H9 (cell line): ENCODE results near the gene NAPEPLD. TPM values are rescaled to one million over a fixed set of nuclear protein-coding genes. Genes with fewer than 3 reads are reported as not detected.
"Not testable (repeated sequence)": the region's sequence is repeated elsewhere in the genome, so short reads cannot be mapped to it uniquely, and the experiment has no call there.

Source experiments
- DNase-seq: peaks from one replicate; pipeline ENCODE4 v3.0.0-alpha.2; 2017
- H2AFZ ChIP-seq: one replicate; pipeline ENCODE4 v1.6.1; 2013; ENCODE audit warnings: mild to moderate bottlenecking, low read length, control low read depth, moderate library complexity
- H2AK5ac ChIP-seq: 2 replicates; pipeline ENCODE4 v1.6.1; 2013; ENCODE audit warnings: low read length, control low read depth, mixed read lengths; ENCODE audit not compliant: insufficient read length
- H2BK120ac ChIP-seq: one replicate; pipeline ENCODE4 v1.6.1; 2013; ENCODE audit warnings: low read depth, mild to moderate bottlenecking, low read length, control low read depth, inconsistent platforms; ENCODE audit not compliant: poor library complexity, severe bottlenecking
- H2BK12ac ChIP-seq: 2 replicates; pipeline ENCODE4 v1.6.1; 2013; ENCODE audit warnings: low read length, control low read depth, mixed read lengths, low read depth; ENCODE audit not compliant: insufficient read length
- H2BK15ac ChIP-seq: 2 replicates; pipeline ENCODE4 v1.6.1; 2013; ENCODE audit warnings: low read depth, low read length, control low read depth
- H2BK20ac ChIP-seq: one replicate; pipeline ENCODE4 v1.6.1; 2013; ENCODE audit warnings: low read depth, mild to moderate bottlenecking, low read length, control low read depth, inconsistent platforms; ENCODE audit not compliant: poor library complexity, severe bottlenecking
- H2BK5ac ChIP-seq: 2 replicates; pipeline ENCODE4 v1.6.1; 2013; ENCODE audit warnings: low read length, control low read depth, mixed read lengths; ENCODE audit not compliant: insufficient read length
- H3K14ac ChIP-seq: 2 replicates; pipeline ENCODE4 v1.6.1; 2013; ENCODE audit warnings: low read length, control low read depth; ENCODE audit not compliant: insufficient read depth
- H3K18ac ChIP-seq: 2 replicates; pipeline ENCODE4 v1.6.1; 2013; ENCODE audit warnings: low read depth, mild to moderate bottlenecking, mixed read lengths, low read length, control low read depth; ENCODE audit not compliant: insufficient read length
- H3K23ac ChIP-seq: 2 replicates; pipeline ENCODE4 v1.6.1; 2013; ENCODE audit warnings: low read length, control low read depth, mixed read lengths, low read depth; ENCODE audit not compliant: insufficient read length
- H3K23me2 ChIP-seq: 2 replicates; pipeline ENCODE4 v1.6.1; 2013; ENCODE audit warnings: low read depth, mild to moderate bottlenecking, mixed read lengths, low read length, control low read depth; ENCODE audit not compliant: insufficient read length, poor library complexity, severe bottlenecking
- H3K27ac ChIP-seq: 2 replicates; pipeline ENCODE4 v1.5.1; 2013; ENCODE audit warnings: low read length, control low read depth, mixed read lengths, low read depth; ENCODE audit not compliant: insufficient read length
- H3K27me3 ChIP-seq: 2 replicates; pipeline ENCODE4 v1.6.1; 2013; ENCODE audit warnings: low read length, control low read depth, inconsistent platforms; ENCODE audit not compliant: insufficient read depth
- H3K4ac ChIP-seq: 2 replicates; pipeline ENCODE4 v1.6.1; 2013; ENCODE audit warnings: low read depth, mild to moderate bottlenecking, control low read depth, inconsistent platforms, low read length, moderate library complexity
- H3K4me1 ChIP-seq: 2 replicates; pipeline ENCODE4 v1.6.1; 2013; ENCODE audit warnings: low read length, control low read depth, inconsistent platforms; ENCODE audit not compliant: insufficient read depth
- H3K4me2 ChIP-seq: 2 replicates; pipeline ENCODE4 v1.6.1; 2013; ENCODE audit warnings: low read length, control low read depth, mixed read lengths; ENCODE audit not compliant: insufficient read length, insufficient read depth
- H3K56ac ChIP-seq: 2 replicates; pipeline ENCODE4 v1.6.1; 2013; ENCODE audit warnings: low read depth, mild to moderate bottlenecking, mixed read lengths, low read length, control low read depth; ENCODE audit not compliant: insufficient read length
- H3K79me1 ChIP-seq: 2 replicates; pipeline ENCODE4 v1.6.1; 2013; ENCODE audit warnings: low read depth, mild to moderate bottlenecking, moderate library complexity, low read length, control low read depth, inconsistent platforms; ENCODE audit not compliant: insufficient read depth, poor library complexity, severe bottlenecking
- H3K79me2 ChIP-seq: 2 replicates; pipeline ENCODE4 v1.6.1; 2013; ENCODE audit warnings: low read length, control low read depth, inconsistent platforms; ENCODE audit not compliant: insufficient read depth
- H3K9ac ChIP-seq: 2 replicates; pipeline ENCODE4 v1.6.1; 2013; ENCODE audit warnings: low read length, control low read depth, mixed read lengths; ENCODE audit not compliant: insufficient read length; ENCODE audit errors: extremely low read depth
- H3K9me3 ChIP-seq: one replicate; pipeline ENCODE4 v1.6.1; 2013; ENCODE audit warnings: low read depth, low read length, inconsistent platforms; ENCODE audit not compliant: control insufficient read depth
- H3T11ph ChIP-seq: one replicate; pipeline ENCODE4 v1.6.1; 2013; ENCODE audit warnings: mild to moderate bottlenecking, low read length, control low read depth, inconsistent platforms
- H4K20me1 ChIP-seq: one replicate; pipeline ENCODE4 v1.6.1; 2013; ENCODE audit not compliant: control insufficient read depth, insufficient read length, insufficient read depth
- H4K5ac ChIP-seq: 2 replicates; pipeline ENCODE4 v1.6.1; 2013; ENCODE audit warnings: low read depth, mild to moderate bottlenecking, mixed read lengths, low read length, control low read depth; ENCODE audit not compliant: insufficient read length
- H4K8ac ChIP-seq: replicated peaks from 2 replicates; pipeline ENCODE4 v1.6.1; 2013; ENCODE audit warnings: low read length, control low read depth, mixed read lengths, low read depth; ENCODE audit not compliant: insufficient read length
- H4K91ac ChIP-seq: 2 replicates; pipeline ENCODE4 v1.6.1; 2013; ENCODE audit warnings: low read depth, mild to moderate bottlenecking, moderate library complexity, mixed read lengths, low read length, control low read depth; ENCODE audit not compliant: insufficient read length
- H3K27ac Mint-ChIP-seq, 3 experiments: 2 replicates in 2 of 3; 3 replicates in 1 of 3; pipeline ENCODE4 v1.8.0; 2020 to 2021; ENCODE audit warnings: mixed read lengths in 3 of 3, mild to moderate bottlenecking in 1 of 3, moderate library complexity in 1 of 3
- H3K27me3 Mint-ChIP-seq: 2 replicates; pipeline ENCODE4 v1.8.0; 2021; ENCODE audit warnings: low read depth, mild to moderate bottlenecking, moderate library complexity, mixed read lengths
- H3K36me3 Mint-ChIP-seq, 3 experiments: 2 replicates in 2 of 3; 3 replicates in 1 of 3; pipeline ENCODE4 v1.8.0; 2020 to 2021; ENCODE audit warnings: low read depth in 3 of 3, mixed read lengths in 3 of 3; ENCODE audit not compliant: insufficient read depth in 1 of 3
- H3K4me1 Mint-ChIP-seq, 2 experiments: 2 replicates each; pipeline ENCODE4 v1.8.0; 2020; ENCODE audit warnings: mixed read lengths in 2 of 2
- H3K4me3 Mint-ChIP-seq, 2 experiments: 2 replicates in 1 of 2; 3 replicates in 1 of 2; pipeline ENCODE4 v1.8.0; 2020 to 2021; ENCODE audit warnings: mild to moderate bottlenecking in 2 of 2, mixed read lengths in 2 of 2, moderate library complexity in 1 of 2
- H3K9me3 Mint-ChIP-seq, 2 experiments: 2 replicates in 1 of 2; 3 replicates in 1 of 2; pipeline ENCODE4 v1.8.0; 2020; ENCODE audit warnings: mild to moderate bottlenecking in 2 of 2, mixed read lengths in 2 of 2, moderate library complexity in 1 of 2
- WGBS: extraction: QIAGEN DNeasy Blood & Tissue Kit; methylation state at CpG from one replicate; pipeline ENCODE4 v1.1.7; 2013; ENCODE audit warnings: missing lambda C conversion rate, low lambda C conversion rate, mixed read lengths; ENCODE audit not compliant: insufficient read length; ENCODE audit errors: extremely low coverage; 5-methylcytosine and 5-hydroxymethylcytosine counted together
- total RNA-seq: library from RNA; stranded (reverse); gene quantifications from 2 replicates; pipeline ENCODE4 v1.2.1, GENCODE V29; 2021

NAPEPLD gene
- total RNA-seq, 1 experiment from 2014 or later: 9.3 TPM

- not testable (repeated sequence) for H4K8ac ChIP-seq, H3K4ac ChIP-seq, H3K9me3 ChIP-seq, H3K14ac ChIP-seq, H3K23ac ChIP-seq, H2AK5ac ChIP-seq, H4K20me1 ChIP-seq, H2BK120ac ChIP-seq, H3K23me2 ChIP-seq, H2AFZ ChIP-seq, H3K9ac ChIP-seq, H3K4me2 ChIP-seq, H3K27ac ChIP-seq, H3T11ph ChIP-seq, H3K36me3 Mint-ChIP-seq, H2BK12ac ChIP-seq, H3K4me3 Mint-ChIP-seq, H3K56ac ChIP-seq, H3K27me3 Mint-ChIP-seq, H3K79me2 ChIP-seq, H3K4me1 ChIP-seq, DNase-seq, H3K9me3 Mint-ChIP-seq, H3K27me3 ChIP-seq, H4K91ac ChIP-seq, H4K5ac ChIP-seq, H2BK15ac ChIP-seq, H3K79me1 ChIP-seq, H2BK20ac ChIP-seq, H3K18ac ChIP-seq, H2BK5ac ChIP-seq, H3K27ac Mint-ChIP-seq
- H3K4me1 Mint-ChIP-seq: peaks cover 33 to 34% of the 10 kb centered on the region in 2 experiments
- no CpG with 5 or more reads among the region's 8 CpGs for WGBS
Observed at GRCh38 chr7:103151993-103152676, 3.2 kb upstream of the NAPEPLD start.
